GF-D8 (cell line): ENCODE data around the gene ATN1.

Experiments
- DNase-seq: peaks from one replicate; lab custom pipeline; 2025; lab: John Stamatoyannopoulos, UW

ATN1 gene

DNA sequence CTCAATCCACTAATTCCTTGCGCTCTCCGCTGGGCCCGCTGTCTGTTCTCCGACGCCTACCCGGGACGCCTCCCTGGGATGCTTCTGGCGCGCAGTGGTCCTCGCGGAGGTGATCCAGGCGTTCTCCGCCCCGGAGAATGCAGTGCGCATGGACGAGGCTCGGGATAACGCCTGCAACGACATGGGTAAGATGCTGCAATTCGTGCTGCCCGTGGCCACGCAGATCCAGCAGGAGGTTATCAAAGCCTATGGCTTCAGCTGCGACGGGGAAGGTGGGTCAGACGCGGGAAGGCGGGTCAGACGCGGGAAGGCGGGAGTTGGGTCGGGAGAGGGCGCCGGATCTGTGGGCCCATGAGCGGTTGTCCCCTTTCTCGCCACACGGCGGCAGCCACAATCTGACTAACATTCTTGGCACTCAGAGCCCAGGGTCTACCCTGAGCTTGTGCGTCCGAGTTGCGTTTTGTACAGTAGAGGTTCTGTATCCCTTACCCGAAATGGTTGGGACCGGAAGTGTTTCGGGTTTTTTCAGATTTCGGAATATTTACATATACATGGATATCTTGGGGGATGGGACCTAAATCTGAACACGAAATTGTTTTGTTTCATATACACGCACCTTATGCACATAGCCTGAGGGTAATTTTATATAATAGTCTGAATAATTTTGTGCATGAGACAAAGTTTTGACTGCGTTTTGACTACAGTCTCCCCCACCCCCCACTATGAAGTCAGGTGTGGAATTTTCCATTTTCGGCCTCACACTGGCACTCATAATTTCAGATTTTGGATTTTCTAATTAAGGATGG is 16.8 kb downstream of the ATN1 start:
- DNase-seq, result peak; percentile 72

DNA sequence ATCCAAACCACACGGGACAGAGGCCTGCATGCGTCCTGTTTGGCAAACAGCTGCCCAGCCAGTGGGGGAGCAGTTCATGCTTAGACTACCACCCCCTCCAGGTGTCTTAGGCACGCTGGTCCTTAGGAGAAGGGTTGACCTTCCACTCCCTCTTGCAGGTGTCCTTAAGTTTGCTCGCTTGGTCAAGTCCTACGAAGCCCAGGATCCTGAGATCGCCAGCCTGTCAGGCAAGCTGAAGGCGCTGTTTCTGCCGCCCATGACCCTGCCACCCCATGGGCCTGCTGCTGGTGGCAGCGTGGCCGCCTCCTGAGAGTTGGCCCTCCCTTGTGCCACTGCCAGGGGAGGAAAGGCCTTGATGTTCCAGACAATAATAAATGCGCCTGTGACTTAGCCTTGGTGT is 17.9 kb downstream of the ATN1 start:
- DNase-seq, result no peak

DNA sequence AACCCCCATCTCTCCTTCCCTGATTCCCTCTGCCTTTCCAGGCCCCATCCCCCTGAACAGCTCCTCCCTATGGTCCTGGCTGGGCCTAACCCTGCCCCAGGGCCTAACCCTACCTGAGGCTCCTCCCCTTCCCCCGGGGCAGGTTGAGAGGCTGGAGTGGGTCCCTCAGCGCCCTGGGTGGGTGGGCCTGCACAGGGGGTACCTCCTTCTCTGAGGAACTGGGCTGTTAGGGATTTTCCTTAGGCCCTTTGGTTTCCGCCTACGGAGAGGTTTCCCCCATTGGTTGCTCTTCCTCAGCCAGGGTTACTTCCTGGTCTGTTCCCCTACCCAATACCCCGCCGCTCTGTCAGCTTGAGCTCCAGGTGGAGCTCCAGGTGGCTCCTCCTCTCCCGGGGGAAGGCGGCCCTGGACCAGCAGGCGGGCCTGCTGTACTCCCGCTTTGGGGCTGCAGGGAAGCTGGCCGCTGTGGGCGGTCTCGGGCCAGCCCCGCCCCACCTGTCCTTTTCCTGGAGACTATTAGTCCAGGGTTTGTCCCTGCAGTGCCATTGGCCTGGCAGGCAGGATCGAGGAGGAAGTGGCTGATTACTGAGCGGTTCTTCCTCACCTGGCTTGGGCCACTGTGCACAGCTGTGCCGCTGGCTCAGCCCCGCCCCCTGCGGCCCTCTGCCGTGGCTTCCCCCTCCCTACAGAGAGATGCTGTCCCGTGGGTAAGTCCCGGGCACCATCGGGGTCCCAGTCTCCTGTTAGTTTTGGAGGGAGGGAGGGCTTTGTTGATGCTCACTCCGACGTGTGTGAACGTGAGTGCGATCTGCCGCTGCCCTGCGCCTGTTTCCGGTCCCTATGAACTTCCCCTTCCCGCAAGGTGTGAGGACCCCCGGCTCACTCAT is 18.5 kb downstream of the ATN1 start:
- peak; percentile 67 for DNase-seq

DNA sequence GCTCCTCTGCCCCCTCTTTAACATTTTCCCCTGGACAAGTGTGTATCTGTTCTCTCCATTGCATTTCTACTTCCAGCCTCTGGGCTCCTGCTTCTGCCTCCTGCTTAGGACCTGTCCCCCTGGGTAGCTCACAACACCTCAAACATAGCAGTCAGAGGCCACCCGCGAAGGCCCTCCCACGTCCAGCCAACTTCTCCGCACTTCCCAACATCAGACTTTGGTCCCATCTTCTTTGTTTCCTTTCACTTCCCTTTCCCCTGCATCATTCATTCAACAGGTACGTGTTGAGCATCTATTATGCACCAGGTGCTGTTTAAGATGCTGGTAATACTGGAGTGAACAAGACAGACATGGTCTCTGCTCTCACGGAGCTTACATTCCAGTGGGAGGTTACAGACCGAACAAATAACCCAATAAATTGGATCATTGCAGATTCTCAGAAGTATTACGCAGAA is 19.2 kb downstream of the ATN1 start:
- DNase-seq, result no peak

DNA sequence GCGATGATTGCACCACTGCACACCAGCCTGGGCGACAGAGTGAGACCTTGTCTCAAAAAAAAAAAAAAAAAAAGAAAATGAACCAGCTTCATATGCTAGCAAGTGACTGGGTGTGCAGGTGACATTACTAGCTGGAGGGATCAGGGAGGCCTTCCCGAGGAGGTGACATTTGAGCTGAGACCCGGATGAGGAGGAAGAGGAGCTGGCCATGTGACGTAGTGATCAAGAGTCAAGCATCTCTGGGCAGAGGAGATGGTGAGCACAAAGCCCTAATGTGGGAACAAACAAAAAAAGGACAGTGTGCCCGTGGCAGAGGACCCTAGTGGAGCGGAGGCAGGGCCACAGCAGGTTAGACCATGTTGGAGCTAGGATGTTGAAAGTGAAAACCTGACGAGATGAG is 19.9 kb downstream of the ATN1 start:
- no peak for DNase-seq

DNA sequence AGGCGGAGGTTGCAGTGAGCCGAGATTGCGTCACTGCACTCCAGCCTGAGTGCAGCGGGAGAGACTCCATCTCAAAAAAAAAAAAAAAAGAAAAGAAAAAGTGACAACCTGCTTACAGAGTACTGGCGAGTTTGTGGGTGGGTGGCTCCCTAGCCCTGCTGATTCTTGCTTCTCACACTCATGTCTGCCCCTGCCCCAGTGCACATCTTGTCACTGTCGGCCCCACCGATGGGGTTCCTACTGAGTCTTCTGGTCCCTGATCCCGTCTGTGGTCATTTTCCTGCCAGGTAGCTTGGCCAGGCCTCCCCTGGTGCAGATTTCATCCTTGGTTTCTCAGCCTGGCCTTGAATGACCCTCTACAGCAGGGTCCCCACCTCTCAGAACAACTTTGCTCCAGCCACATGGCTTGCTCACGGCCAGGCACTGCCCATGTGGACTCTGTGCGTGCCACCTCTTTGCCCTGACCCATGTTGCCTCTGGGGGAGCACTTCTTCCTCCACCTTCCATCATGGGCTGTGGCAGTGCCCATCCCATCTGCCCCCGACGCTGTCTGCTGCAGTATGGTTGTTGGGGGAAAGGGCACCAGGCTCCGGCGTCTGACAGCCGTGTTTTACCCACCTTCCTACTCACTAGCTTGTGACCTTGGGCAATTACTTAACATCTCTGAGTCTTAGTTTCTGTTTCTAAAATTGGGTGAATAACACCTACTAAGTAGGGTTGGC is 21.3 kb downstream of the ATN1 start:
- no peak for DNase-seq

DNA sequence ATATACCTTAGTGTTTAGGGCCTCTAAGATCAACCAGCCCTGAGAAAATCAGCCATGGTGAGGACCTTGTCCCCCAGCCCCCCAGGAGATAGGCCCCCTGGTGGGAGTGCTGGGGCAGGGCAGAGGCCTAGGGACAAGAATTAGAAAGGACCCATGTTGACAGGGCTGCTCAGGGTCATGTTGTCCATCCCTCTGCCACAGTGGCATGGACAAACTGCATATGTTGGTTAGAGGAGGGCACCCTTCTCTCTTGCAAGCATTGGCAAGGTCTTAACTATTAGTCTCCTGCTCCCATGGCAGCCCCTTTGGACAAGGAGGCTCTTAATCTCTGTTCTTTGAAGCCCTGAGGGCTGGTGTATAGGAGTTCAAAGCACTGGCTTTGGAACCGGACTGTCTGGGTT is 22.6 kb downstream of the ATN1 start:
- peak; percentile 18 for DNase-seq

- DNase-seq, result peak; percentile 88
Measured at GRCh38 chr12:6950811-6951540, 23.2 kb downstream of the ATN1 start, which contains the start of gene PTPN6. Gene PTPN6 (plus strand): TSS chr12:6951356. CDS start chr12:6951513, 157 bp downstream.

GRCh38 chr12:6951551-6952120 is 23.9 kb downstream of the ATN1 start:
- no peak for DNase-seq

GRCh38 chr12:6952121-6952862 is 24.5 kb downstream of the ATN1 start:
- DNase-seq, result no peak

DNA sequence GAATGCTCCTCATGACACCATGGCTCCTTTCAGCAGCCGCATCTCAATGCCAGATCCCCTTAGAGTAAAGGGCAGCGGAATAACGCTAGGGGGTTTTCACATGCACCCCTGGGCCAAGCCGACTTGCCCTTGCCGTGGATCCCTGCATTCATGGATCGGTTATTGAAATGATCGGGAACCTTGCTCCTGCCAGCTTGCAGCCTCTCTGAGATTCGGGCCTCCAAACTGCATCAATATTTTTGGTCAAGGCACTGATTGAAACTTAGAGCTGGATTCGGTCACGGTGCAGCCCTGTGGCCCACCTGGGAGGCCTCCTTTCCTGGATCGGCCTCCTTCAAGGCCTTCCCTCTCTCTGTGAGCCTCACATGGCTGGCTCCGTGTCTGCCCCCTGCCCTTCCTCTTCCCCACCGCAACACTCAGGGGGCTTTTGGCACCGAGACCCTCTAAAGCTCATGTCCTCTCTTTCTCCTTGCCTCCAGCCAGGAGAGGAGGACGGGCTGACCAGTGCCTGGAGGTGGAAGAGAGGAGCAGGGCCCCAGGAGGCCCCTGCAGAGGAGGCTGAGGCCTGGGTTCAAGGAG is 25.2 kb downstream of the ATN1 start:
- peak; percentile 28 for DNase-seq

GRCh38 chr12:6953442-6954315 is 25.9 kb downstream of the ATN1 start:
- peak; percentile 96 for DNase-seq

- no peak for DNase-seq
Measured at GRCh38 chr12:6954316-6955107, 26.8 kb downstream of the ATN1 start.

- DNase-seq, result no peak
Measured at GRCh38 chr12:6955108-6956020, 27.6 kb downstream of the ATN1 start.

GRCh38 chr12:6956021-6956727 is 28.4 kb downstream of the ATN1 start:
- no peak for DNase-seq

DNA sequence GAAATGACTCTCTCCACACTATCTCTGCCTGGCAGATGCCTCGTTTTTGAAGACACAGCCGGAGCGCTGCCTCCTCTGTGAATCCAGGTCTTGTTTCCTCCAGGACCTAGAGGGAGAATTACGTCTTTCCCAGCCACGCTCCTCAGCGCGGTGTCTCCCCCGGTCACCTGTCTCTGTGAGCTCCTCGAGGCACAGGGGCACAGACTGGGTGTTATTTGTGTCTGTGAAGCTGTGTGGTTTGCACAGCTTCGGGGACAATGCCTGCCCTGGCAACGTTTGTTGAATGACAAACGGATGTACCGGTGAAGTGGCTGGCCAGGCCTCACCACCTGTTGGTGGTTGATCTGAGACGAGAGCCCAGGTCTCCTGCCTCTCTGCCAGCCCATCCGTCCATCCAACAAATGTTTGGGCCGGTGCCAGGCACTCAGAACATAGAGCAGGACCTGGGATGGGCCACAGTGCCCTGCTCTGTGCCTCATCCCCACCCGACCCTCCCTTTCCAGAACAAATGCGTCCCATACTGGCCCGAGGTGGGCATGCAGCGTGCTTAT is 29.5 kb downstream of the ATN1 start:
- no peak for DNase-seq
